ENCODE results near the gene LARP1B.

- TF ChIP-seq EP300 (conservative IDR thresholded peaks at IDR 0.05; ENCODE audit: poor library complexity, severe bottlenecking), result no peak
- no peak for TF ChIP-seq CTCF (IDR thresholded peaks at IDR 0.05; ENCODE audit: poor library complexity, severe bottlenecking)
- TF ChIP-seq REST (IDR thresholded peaks at IDR 0.05; ENCODE audit: borderline replicate concordance), result no peak
- TF ChIP-seq POLR2AphosphoS5 (IDR thresholded peaks at IDR 0.05), result no peak
- no peak for TF ChIP-seq EZH2 (IDR thresholded peaks at IDR 0.05; ENCODE audit: borderline replicate concordance, insufficient read depth, low read length, poor library complexity, severe bottlenecking)
- TF ChIP-seq TAF1 (IDR thresholded peaks at IDR 0.05; ENCODE audit: low read depth), result no peak
- no peak for TF ChIP-seq SMC3 (conservative IDR thresholded peaks at IDR 0.05; ENCODE audit: poor library complexity)
These were observed 94.9 kb downstream of the LARP1B start for GRCh38 chr4:128155874-128156456.
